Measurements from ENCODE around the gene CBX1.
"Not testable (repeated sequence)": the region's sequence is repeated elsewhere in the genome, so short reads cannot be mapped to it uniquely, and the experiment has no call there.

CBX1 gene

DNA sequence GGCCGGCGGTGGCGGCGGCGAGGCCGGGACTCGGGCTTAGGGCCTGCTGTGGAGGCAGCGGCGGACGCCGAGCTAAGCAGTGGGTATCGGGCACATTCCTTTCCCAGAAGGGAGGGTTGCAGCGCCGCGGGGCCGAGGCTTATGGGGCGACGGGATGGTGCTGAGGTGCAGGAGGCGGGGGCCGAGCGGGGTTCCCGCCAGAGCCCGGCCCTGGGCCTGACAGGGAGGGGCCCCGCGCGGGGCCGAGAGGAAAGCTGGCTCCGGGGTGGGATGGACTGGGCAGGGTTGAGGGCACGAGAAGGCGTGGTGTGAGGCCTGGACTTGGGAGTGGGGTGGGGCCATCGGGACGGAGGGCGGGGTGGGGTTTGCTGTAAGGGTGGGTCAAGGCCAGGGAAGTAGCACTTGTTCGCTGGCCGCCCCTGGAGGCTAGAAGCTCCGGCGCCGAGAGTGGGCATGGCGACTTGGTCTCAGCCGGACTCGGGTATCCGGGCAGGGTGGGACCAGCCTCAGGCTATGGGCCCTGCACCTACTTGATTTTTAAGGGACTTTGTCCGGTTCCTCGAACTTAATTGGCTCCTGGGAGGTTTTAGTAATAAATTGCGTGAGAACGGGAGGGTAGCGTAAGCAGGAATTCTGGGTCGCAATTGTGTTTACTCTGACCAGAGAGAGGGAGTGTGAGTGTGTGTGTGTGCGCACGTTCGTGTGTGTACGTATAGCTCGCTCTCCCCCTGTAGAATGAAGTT, 52.7 kb downstream of the CBX1 start:
- DNase-seq: peak; percentile 40

DNA sequence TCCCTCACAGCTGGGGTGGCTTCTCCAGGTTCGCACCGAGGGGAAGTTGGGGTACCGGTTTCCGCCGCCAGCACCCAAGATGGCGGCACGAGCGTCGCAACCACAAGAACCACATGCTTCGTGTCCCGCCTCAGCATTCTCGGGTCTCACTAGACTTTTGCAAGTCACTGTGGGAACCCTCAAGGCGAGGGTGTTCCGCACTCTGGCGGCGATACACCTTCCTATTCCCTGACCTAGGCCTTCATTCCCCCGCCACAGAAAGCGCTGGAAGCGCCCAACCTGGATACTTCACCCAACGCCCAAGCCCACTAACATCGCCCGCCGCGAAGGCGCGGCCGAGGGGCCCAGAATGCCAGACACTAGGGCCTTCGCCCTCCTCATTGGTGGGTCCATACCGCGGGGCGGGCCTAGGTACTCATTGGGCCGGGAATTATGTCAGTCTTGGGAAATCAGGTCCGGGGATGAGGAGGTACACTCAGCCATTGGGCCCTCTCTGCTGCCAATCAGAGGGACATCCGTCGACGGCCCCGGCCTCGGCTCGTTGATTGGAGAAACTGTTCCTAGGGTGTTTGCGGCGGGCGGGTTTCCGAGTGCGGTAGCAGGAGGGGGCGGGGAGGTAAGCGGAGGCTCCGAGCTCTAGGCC, 53.4 kb downstream of the CBX1 start, which contains the start of gene NFE2L1:
Gene NFE2L1 (plus strand): TSS at position 619 of the 643 bp plus-strand sequence. CDS start 2,760 bp downstream, outside the sequence.
- peak; percentile 98 for DNase-seq

DNA sequence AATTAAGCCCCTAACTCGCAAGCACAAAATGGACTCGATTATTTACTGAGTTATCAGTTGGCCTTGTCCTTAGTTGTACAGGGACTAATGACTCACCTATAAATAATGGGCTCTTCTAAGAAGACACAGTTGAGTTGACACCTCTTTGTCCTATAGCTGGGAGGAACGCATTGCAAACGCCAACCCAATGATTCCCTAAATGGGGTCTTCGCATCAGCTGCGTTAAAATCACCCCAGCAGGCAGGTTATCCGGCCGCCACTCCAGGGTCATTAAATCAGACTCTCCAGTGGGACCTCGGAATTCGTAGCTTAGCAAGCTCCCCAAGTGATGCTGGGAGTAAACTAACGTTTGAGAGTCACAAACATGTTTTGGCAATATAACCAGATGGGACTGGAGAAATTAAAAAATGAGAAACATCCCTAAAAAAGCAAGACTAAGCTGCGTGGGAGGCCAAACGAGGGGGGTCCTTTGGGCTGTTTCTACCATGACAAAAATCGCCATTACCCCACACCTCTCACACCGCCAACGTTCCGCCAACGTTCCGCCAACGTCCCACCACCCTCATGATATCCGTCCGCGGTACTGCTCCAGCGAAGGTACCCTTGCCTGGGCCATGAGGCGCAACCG, 54.1 kb downstream of the CBX1 start:
- peak; percentile 10 for DNase-seq

DNA sequence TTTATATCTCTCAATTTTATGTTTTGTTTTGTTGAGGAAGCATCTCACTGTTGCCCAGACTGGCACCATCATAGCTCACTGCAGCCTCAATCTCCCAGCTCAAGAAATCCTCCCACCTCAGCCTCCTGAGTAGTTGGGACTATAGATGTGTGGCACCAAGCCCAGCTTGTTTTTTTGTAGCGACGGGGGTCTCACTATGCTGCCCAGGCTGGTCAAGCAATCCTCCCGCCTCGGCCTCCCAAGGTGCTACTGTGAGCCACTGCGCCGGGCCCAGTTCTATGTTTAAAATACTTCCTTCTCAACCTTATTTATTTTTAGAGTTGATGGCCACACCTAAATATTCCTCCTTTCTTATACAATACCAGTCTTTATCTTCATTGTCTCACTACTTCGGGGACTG, 55.0 kb downstream of the CBX1 start:
- no peak for DNase-seq

DNA sequence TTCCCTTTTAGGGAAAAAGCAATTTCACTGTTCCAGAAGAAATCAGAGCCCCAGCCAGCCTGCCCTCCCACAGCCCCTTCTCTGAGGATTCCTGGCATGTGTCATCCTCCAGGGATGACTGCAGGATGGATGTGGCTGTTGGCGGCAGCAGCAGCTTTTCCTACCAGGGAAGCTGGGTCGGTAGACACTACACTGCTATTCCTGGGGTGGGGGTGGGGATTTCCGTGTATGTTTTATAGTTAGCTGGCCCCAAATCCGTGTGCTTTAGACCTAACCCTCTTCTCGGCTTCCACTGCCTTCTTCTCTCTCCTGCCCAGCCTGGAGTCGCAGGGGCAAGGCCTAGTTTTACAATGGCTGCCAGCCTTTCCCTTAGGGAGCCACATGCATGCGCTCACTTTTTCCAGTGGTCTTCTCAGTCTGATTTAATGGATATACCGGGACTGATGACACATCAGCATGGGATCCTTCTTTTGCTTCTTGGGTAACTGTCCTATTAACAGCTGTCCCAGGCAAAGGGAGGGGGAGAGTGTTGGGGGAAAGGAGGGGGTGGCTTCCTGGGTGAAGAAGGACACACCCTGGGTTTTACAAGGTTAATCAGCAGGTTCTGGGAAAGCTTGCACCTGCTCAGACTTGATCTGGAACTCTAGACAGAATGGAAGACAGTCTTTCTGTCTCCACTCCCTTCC, 55.8 kb downstream of the CBX1 start:
- DNase-seq: no peak

DNA sequence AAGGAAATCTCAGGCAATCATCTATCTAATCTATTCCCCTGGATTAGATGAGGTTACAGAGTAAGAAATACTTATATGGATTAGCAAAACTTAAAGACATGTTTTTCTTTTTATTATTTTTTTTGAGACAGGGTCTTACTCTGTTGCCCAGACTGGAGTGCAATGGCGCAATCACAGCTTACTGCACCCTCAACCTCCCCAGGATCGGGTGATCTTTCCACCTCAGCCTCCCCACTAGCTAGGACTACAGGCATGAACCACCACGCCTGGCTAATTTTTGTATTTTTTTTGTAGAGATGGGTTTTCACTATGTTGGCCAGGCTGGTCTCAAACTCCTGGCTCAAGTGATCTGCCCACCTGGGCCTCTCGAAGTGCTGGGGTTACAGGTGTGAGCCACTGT, 56.4 kb downstream of the CBX1 start:
- no peak for DNase-seq

DNA sequence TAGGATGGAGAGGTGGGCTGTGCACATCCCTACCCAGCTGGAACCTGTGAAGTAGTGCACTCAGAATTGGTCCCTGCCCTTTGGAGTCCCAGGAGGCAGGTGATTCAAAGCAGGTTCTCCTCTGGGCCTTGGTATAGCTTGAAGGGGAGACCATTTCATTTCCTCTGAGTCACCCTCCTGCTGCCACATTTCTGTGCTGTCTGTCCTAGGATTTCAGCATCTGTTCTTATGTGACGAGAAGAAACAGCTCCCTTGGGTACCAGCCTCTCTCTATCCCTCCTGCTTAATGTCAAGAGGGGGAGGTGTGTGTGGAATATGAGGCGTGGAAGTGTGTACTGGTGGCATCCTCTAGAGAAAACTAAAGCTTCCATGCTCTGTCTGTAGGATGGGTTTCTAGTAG, 58.1 kb downstream of the CBX1 start:
- DNase-seq: no peak

DNA sequence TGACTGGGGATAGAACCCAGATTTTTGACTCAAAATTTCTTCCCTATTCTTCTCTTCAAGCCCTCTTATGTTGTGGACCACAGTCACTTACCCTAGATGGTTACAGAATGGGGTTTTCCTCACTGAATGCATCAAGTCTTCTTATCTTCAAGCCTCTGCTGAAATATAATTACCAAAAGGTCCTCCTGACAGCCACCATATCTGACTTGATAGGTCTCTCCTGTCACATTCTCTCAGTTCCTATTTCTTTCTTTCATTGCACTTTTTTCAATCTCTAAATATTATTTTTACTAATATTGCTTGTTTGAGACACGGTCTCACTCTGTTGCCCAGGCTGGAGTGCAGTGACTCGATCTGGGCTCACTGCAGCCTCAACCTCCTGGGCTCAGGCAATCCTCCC, 62.6 kb downstream of the CBX1 start:
- no peak for DNase-seq

DNA sequence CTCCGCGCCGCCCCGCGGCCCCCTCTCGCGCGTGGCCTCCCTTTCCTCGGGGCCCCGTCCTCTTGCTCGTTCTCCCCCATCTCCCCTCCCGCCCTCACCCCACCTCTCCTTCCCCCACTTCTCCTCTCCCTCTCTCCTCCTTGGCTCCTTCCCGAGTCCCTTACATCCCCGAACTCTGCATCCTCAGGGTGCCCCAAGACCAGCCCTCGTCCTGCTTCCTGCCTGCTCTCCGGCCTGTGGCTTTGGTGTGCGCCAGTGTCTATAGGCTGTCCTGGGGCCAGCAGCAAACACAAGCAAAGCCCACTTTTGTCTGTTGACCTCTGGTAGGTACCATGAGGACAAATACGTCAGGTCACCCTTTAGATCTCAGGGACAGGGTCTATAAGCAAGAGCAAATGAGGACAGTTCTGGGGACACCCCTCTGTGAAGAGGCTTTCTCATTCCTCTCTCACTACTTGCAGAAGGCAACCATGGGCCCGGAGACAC, 63.4 kb downstream of the CBX1 start:
- DNase-seq: no peak

DNA sequence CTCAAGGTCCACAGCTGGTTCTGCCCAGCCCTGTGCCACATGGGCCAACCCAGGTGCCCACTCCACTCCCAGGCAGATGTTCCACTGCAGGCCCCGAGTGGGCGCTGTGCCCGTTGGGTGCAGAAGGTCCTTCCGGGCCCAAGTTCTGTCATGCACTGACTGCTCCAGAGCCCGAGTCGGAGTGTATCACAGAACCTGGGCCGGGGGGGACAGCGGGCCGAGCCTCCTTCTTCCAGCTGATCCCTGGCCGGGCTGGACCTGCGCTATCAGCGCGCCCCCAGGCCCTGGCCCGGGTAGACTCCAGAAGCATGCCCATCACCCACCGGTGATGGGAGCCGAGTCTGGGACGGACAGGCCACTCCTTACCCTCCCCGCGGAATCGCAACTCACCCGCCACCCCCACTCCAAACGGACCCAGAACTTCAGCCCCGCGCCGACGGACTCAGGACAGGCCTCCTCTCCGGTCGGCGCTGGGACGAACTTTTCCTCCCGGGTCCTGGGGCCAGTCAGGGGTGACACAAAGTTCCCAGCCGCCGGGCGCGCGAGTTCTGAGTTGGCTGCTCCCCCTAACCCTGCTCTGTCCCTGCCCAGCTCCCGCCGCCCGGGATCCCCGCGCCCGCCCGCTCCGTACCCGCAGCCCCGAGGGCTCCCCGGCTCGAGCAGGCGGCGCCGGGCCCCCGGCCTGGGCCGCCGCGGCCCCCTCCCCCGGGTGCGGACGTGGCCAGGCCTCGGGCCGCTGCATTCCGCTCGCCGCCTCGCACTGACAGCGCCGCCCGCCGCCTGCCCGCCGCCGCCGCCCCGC, 64.0 kb downstream of the CBX1 start, which contains the start of gene COPZ2:
Gene COPZ2 (minus strand): TSS at position 762 of the 802 bp plus-strand sequence. CDS start 20 bp downstream, at position 742.
- peak; percentile 72 for DNase-seq

DNA sequence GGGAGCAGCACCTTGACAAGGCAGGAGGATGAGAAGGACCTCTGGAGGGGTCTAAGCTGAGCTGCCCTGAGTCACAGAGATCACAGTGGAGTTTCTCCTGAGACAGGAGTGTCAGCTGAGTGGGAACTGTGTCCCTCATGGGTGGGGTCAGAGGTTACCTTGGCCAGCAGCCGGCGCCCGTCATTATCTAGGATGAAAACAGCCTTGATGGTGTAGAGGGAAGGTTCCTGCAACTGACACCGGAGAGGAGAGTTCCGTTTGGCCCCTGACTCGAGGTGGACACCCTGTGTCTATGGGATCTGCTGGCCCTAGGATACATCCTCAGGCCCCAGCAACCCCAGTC, 64.6 kb downstream of the CBX1 start:
- no peak for DNase-seq

DNA sequence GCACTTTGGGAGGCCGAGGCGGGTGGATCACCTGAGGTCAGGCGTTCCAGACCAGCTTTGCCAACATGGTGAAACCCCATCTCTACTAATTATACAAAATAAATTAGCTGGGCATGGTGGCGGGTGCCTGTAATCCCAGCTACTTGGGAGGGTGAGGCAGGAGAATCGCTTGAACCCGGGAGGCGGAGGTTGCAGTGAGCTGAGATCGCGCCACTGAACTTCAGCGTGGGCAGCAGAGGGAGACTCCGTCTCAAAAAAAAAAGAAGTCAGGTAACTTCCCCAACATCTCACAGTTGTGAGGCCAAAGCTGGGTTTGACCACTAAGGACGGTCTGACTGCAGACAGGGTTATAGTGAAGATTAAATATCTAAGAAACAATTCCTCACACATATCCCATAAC, 66.5 kb downstream of the CBX1 start:
- DNase-seq: not testable (repeated sequence)

DNA sequence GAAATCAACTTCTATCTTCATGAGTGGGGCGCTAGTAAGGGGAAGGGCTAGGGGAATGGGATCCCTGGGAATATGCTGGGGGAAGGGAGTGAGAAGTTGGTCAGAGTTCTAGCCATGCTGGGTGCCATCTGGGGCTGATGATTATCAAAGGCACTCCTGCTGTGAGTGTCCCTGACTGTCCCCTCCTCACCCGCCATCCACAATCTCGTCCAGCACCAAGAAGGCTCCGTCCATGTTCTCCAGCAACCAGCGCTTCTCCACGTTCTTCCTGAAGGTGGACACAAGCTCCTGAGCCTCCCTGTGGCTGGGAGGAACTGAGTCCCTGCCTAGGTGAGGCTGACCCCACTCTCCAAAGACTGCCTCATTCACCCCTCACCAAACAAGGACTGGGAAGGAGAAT, 69.3 kb downstream of the CBX1 start:
- no peak for DNase-seq

DNA sequence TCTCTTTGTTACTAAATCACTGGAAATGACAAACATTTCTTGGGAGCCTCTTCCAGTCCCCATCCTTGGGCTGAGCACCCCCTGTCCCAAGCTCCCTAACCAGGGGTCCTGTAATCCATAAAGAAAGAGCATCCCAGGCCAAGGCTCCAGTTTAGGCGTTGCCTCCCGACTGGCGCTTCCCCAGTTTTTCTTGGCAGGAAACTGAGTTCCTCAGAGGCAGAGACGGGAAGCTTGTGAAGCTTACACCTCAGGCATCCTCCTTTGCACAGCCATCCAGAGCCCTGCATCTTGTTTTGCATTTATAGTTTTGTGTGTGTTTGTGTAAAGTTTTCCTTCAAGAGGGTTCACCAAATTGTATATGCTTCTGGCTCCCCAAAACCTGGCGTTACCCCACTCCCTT, 70.7 kb downstream of the CBX1 start:
- DNase-seq: no peak

DNA sequence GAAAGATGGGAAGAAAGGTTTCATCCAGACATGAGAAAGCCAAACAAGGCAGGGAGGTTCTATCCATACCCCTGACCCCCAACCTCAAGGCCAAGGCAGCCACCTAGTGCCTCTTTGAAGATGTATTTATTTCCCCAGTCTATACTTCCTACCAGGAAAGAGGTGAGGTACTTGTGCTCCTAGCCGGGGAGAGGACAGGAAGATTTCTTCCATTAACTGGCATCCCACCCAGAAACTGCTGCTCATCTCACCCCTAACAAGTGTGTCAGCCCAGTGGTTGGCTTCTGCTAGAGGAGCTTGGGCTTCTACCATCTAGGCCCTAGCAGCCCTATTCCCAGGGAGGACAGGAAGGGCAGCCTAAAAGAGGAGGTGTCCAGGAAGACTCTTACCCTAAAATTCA, 72.5 kb downstream of the CBX1 start:
- no peak for DNase-seq

DNA sequence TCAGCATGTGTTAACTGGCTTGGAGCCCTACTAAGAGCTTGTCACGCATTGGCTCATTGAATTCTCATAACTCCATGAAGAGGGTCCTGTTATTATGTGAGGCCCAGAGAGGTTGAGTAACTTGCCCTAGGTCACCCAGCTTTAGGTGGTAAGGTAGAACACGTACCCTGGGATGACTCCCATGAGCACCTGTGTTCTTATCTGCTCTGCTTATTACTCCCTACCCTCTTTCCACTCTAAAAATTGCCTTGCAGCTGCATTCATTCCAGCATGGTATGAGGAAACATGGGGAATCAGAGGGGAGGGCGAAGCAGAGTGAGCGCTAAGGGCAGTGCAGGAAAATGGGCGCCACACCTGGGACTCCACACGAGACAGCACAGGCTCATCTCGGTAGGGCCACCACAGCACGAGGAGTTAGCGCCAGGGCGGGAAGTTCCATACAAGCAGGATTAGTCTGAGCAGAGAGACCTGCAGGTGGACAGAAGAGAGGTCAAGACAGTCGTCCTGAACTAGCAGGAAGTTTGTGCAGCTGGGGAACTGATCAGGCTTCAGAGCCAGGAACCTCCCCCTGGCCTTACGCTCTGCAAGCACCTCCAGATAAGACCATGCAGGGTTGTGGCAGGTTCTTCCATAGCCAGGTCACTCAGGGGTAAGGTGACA, 73.8 kb downstream of the CBX1 start:
- no peak for DNase-seq

DNA sequence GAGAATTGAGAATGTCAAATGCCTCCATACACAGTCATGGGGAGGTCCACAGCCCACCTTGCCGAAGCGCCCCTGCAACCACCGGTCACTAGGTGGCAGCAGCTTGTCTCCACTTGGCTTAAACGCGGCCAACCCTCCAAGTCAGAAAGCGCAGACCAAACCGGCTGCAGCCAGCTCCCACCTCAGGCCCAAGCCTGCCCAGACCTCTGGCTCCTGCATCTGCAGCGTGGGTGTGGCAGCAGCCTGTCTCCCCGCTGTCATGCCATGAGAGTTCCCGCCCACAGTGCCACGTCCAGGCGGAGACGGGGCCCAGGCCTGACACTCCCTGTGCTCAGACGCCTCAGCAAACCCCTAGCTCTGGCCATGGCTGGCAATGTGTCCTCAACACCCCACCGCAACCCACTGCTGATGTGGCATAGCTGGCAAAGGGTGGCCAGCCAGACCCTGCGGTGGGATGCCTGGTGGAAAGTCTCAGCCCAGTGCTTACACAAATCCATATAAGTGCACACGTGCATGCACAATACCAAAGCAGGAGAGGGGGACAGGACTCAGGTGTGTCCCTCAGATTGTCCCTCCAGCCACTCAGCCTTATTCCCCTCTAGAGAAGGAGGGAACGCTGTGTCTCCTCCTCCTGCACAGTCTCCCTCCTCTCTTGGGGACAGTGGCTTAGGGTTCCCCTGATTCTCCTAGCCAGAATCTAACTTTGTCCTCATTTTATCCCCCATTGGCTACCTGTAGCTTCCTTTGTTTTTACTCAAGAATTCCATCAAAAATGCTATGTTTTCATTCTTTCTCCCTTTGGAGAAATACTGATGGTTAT, 74.6 kb downstream of the CBX1 start:
- DNase-seq: peak; percentile 78

DNA sequence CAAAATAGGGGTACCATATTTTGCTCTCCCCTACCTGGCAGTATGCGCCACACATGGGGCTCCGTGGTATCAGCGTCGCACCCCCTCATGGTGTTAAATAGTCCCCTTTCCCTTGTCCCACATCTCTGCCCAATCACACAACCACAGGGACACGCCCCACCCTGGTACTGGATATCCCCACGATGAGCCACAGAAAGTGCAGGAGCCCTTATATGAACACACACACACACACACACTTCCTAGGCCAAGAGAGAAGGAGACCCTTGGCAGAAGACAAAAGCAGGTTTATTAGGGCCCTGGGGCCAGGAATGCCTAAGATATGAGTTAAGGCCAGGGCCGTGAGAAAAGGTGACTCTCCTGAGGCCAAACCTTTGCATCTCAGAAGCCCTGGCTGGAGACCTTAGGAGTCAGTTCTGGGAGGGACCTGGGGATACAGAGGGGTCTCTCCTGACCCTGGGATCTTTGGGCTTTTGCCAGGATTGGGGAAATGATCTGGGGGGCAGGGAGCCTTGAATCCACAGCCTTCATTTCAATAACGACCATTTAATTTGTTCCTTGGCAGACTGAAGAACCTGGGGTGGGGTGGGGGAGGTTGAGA, 75.3 kb downstream of the CBX1 start:
- no peak for DNase-seq

DNA sequence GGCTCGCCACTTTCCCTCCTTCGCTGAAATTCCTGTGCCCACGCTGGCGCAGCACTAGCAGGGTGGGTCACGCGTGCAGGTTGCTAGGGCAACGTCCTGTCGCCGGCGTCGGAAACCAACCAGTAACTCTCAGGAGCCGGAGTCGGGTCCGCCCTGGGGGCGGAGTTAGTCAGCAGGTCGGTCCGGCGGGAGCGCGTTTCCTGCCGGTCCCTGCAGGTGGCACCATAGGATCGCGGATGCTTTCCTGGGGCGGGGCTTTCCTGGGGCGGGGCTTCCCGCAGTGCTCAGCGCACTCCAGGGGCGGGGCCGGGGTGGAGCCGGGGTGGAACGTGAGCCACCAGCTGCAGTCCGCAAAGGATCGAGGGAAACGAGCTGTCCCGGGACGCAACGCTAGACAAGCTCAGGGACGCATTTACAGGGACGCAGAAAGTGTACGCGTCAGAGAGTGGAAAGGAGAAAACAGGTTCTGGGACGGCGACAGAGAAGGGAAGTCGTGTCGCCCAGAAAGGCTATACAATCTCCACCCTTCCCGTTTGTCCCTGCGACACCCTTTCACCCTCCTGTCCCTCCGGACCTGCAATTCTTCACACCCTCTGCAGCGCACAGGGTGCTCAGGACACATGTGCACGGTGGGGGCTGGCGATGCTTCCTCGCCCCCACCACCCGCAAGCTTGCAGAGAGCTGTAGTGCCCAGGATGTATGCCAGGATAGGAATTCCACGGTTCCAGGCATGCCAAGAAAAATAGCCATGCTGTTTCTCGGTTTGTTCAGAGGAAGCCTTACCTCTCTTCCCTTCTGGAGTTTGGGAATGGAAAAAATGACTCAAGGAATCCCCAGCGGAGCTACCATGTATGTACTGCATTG, 76.0 kb downstream of the CBX1 start:
- DNase-seq: peak; percentile 97

Data from activated naive CD4-positive, alpha-beta T cell treated with Interleukin-2 at 50 U/mL for 16 hours (primary cell).